ENCODE measurements around the gene TUBB3. TPM values are rescaled to one million over a fixed set of nuclear protein-coding genes. Genes with fewer than 3 reads are reported as not detected.

TUBB3 gene
- total RNA-seq, 1 experiment from 2014 or later = 164 TPM

- Histone ChIP-seq H3K23ac (ENCODE audit: insufficient read length, low read depth, low read length) (no peak overlapping the region), H3K4ac (ENCODE audit: low read depth, low read length) (no peak overlapping the region), H2BK5ac (ENCODE audit: insufficient read length, low read length) (no peak overlapping the region), H2BK120ac (ENCODE audit: low read depth, low read length, poor library complexity, severe bottlenecking) (no peak overlapping the region), H3K79me2 (ENCODE audit: insufficient read depth, low read length) (no peaks in the 10 kb centered on the region), H3K27me3 (ENCODE audit: insufficient read depth, low read length) (peaks cover 8% of the 10 kb centered on the region; the same call in 1 of the 2 replicates), H3K27ac (ENCODE audit: insufficient read length, low read depth, low read length) (no peak overlapping the region), H3K4me2 (ENCODE audit: insufficient read depth, insufficient read length, low read length) (no peak overlapping the region), H4K5ac (ENCODE audit: insufficient read length, low read depth, low read length) (no peak overlapping the region), H3K56ac (ENCODE audit: insufficient read length, low read depth, low read length) (no peak overlapping the region), H2AK5ac (ENCODE audit: insufficient read length, low read length) (no peak overlapping the region), H4K91ac (ENCODE audit: insufficient read length, low read depth, low read length) (no peak overlapping the region), H3K14ac (ENCODE audit: insufficient read depth, low read length) (no peak overlapping the region), H3K18ac (ENCODE audit: insufficient read length, low read depth, low read length) (no peak overlapping the region), H2BK12ac (ENCODE audit: insufficient read length, low read depth, low read length) (no peak overlapping the region), H2BK15ac (ENCODE audit: low read depth, low read length) (no peak overlapping the region), H3K4me1 (ENCODE audit: insufficient read depth, low read length) (no peaks in the 10 kb centered on the region), H3K9ac (ENCODE audit: extremely low read depth, insufficient read length, low read length) (no peak overlapping the region), H3K23me2 (ENCODE audit: insufficient read length, low read depth, low read length, poor library complexity, severe bottlenecking) (no peaks in the 10 kb centered on the region), H2AFZ (ENCODE audit: low read length) (no peak overlapping the region), H3T11ph (ENCODE audit: low read length) (no peak overlapping the region), H4K20me1 (ENCODE audit: control insufficient read depth, insufficient read depth, insufficient read length) (no peaks in the 10 kb centered on the region), H3K79me1 (ENCODE audit: insufficient read depth, low read depth, low read length, poor library complexity, severe bottlenecking) (no peaks in the 10 kb centered on the region), H4K8ac (replicated peaks; ENCODE audit: insufficient read length, low read depth, low read length) (no peak overlapping the region), H3K9me3 (ENCODE audit: control insufficient read depth, low read depth, low read length) (no peaks in the 10 kb centered on the region), H2BK20ac (ENCODE audit: low read depth, low read length, poor library complexity, severe bottlenecking) (no peak overlapping the region)
- Mint-ChIP-seq H3K9me3 (peaks cover 0 to 4% of the 10 kb centered on the region in 2 experiments; a peak in 3 of 5 replicates), H3K4me3 (no peak overlapping the region; a peak in 1 of 5 replicates), H3K27me3 (ENCODE audit: low read depth) (peaks cover 49% of the 10 kb centered on the region), H3K4me1 (peaks cover 0 to 8% of the 10 kb centered on the region in 2 experiments; a peak in 2 of 4 replicates), H3K36me3 (ENCODE audit: insufficient read depth in 1 of 3, low read depth in 3 of 3) (no peaks in the 10 kb centered on the region; a peak in 1 of 7 replicates), H3K27ac (no peak overlapping the region)
- WGBS (ENCODE audit: extremely low coverage, insufficient read length, low lambda C conversion rate) = no CpG with 5 or more reads among the region's 5 CpGs
- no peak for TF ChIP-seq CTCF (conservative IDR thresholded peaks at IDR 0.05)
- DNase-seq = no peak
Measured at GRCh38 chr16:89946515-89946914, 23.4 kb downstream of the TUBB3 start.
